Activated effector memory CD4-positive, alpha-beta T cell treated with anti-CD3 and anti-CD28 coated beads, Interleukin-2, amount 50 U/mL, for 16 hours (primary cell): ENCODE results near the gene CCNA1.

Experiments used
- DNase-seq: peaks from one replicate; pipeline ENCODE4 v3.0.0-alpha.2; 2020

Gene CCNA1

DNA sequence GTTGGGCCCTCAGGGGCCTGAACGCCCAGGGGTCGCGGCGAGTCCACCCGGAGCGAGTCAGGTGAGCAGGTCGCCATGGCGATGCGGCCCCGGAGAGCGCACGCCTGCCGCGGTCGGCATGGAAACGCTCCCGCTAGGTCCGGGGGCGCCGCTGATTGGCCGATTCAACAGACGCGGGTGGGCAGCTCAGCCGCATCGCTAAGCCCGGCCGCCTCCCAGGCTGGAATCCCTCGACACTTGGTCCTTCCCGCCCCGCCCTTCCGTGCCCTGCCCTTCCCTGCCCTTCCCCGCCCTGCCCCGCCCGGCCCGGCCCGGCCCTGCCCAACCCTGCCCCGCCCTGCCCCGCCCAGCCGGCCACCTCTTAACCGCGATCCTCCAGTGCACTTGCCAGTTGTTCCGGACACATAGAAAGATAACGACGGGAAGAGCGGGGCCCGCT lies at the start of gene CCNA1:
Gene CCNA1, plus strand, starts transcription at position 390 of the 439 bp plus-strand sequence. CDS start 562 bp downstream, outside the sequence.
- no peak for DNase-seq

DNA sequence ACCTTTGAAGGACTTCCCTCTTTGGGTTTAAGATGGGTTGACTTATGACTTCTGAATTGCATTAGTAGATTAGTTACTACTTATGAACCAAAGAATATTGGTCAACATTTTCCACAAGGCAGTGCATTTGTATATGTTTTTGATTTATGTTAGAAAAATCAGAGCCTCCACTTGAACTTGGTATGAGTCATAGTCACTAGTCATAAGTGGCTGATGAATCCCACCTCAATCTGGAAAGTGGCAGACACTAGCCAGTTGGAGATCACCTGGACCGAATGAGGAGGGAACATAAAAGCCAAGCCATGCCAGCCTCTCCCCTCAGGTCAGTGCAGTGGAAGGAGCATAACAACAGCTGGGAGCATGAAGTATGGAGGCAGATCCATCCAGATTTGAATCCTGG lies 46.8 kb upstream of the CCNA1 start:
- DNase-seq = no peak

DNA sequence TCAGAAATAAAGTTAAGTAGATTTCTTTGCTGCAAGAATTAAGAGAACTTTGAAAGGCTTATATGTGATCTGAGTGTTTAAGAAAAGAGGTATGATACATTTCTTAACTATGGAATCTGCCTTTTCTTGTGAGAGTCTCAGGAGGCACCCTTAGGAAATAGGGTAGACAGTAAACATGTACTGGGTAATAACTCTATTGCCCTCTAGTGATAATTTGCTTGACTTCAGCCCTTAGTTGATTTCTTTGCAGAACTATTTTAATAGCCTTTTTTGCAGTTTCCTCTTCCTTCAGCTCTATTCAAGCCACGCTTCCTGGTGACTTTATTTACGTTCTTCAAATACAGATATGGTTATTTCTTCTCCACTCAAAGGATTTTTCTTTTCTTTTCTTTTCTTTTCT lies 37.0 kb upstream of the CCNA1 start:
- no peak for DNase-seq

DNA sequence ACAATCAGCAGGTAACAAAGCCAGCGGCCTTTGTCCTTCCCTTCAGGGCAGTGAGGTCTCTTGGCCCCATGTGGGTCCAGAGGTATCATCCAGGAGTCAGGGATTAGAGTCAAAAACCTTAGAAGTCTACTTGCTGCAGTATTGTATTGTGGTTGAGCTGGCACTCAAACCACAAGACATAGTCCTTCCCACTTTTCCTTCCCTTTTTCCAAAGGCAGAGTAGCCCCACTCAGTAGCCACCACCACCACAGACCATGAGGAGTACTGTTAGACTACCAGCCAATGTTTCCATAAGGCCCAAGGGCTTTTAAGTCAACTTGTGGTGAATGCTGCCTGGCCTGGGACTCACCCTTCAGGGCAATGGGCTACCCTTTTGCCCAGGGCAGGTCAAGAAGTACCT lies 27.1 kb upstream of the CCNA1 start:
- DNase-seq = no peak

DNA sequence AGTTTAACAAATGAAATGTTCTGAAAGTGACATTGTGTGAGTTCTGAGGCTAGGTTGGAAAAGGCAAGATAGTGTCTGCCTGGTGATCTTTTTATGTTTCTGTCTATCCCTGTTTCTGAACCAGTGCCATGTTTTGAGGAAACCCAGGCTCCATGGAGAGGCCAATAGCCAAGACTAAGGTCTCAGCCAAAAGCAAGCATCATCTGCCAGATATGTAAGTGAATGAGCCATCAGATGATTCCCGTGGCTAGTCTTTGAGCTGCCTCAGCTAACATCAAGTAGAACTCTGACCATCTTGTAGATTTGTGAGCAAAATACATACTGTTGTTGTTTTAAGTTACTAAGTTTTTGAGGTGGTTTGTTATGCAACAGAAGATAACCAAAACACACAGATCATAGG lies 19.6 kb upstream of the CCNA1 start:
- no peak for DNase-seq

DNA sequence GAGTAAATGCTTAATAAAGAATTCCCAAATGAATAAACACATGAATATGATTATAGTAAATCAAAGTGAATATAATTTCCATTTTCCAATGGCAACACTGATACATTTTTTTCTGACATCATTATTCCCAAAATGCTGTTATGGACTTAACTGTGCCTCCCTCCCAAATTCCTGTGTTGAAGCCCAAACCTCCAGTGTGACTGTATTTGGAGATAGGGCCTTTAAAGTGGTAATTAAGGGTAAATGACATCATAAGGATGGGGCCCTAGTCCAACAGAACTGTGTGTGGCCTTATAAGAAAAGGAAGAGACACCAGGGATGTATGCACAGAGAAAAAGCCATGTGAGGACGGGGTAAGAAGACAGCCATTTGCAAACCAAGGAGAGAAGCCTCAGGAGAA lies 19.1 kb upstream of the CCNA1 start:
- DNase-seq = no peak

DNA sequence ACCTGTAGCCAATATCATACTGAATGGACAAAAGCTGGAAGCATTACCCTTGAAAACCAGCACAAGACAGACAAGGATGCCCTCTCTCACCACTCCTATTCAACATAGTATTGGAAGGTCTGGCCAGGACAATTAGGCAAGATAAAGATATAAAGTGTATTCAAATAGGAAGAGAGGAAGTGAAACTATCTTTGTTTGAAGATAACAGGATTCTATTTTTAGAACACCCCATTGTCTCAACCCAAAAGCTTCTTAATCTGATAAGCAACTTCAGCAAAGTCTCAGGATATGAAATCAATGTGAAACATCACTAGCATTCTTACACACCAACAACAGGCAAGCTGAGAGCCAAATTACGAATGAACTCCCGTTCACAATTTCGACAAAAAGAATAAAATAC lies 17.8 kb upstream of the CCNA1 start:
- no peak for DNase-seq

DNA sequence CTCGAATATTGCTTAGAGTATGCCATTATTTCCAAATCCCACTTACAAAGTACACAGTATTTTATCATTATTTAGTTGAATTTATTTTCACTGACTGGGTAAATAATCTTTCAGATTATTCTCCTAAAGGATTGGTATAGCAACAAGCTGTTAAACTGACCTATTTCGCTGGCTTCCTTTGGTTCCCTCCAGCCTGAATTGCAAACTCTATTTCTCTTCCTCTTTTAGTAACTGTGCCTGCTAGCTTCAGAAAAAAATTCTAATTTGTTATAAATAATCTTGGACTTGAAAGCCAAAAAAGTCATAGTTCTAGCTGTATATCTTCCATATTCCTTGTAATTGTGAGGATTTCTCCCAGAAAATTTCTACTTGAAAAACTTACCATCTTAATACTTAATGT lies 15.0 kb upstream of the CCNA1 start:
- no peak for DNase-seq

DNA sequence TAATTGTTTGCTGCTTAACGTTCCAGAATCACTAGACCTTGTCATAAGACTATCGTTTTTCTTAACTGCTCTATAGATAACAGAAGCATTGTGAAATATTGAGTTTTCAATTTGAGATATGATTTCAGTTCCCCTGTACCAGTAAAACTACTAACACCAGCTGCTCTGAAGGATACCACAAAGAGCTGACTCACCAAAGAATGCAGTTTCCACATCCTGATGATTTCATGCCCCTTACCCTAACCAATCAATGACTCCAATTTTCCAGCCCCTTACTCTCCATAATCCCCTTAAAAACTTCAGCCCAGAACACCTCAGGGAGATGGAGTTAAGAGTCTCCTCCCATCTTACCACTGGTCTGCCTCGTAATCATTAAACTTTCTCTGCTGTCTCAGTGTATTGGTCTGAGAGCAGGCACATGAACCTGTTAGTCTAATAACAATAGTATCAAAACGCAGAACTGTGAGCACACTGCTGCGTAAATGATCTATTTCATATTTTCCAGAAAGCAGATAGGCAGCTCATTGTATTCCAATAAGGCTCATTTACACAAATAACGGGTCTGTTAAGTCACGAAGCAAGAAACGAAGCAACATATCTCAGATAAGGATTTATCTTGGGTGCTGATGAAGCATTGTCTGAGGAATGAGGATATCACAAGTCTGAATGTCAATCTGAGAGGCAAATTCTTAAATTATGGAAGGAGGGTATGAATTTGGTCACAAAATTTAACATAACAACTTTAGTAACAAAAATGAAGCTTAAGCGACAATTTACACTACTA lies 14.1 kb upstream of the CCNA1 start:
- no peak for DNase-seq

DNA sequence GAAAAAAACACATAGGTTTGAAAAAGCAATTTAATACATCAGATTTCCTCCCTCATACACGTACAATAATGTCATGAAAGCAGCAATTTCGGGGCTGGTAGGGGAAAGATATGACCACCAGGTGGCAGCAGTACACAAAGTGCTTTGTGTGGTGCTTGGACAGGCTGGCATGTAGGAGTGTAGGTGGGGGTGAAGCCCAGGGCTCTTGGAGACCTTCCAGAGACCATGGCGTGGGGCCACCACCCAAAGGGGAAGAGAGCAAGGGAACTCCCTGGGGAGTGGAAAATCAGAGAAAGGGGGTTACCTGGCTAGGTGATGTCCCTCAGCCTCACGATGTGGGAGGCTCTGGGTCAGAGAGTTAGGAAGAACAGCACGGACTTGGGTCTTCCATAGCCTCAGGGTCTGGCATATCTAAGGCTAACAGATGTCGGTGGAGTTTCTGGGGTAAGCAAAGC lies 11.8 kb upstream of the CCNA1 start:
- peak; percentile 80 for DNase-seq

DNA sequence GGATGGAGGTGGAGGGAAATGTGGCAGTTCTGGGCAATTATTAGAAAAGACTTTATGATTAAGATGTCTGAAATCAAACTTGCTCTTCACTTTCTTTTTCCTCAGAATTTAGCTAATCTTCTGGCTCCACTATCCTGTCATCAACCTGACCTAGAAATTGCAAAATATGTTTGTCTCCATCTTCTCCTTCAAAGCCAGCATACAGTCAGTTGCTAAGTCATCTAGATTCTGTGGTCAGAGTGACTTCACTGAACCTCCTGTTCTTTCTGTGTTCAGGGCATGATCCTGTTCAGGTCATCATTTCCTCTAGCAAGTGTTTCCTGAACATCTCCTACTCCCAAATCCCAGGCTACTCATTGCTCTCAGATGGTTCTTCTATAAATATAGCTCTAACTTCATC lies 10.8 kb upstream of the CCNA1 start:
- no peak for DNase-seq

DNA sequence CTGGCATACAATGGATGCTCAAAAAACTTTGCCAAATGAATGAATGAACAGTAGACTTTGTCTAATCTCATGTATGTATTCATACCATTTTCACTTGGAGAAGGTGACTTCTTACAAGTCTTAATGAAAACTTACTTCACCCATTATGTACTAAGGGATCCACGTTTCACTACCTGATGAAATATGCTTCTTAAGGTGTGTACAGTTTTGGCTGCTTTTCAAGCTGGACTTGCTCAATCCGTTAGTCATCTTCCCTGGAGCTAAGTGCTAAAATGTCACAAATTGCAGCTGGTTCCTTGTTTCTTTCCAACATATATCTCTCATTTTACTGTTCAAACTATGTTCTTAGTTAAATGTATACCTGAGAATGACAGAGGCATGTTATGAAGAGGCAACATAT lies 4.2 kb upstream of the CCNA1 start:
- DNase-seq = no peak

DNA sequence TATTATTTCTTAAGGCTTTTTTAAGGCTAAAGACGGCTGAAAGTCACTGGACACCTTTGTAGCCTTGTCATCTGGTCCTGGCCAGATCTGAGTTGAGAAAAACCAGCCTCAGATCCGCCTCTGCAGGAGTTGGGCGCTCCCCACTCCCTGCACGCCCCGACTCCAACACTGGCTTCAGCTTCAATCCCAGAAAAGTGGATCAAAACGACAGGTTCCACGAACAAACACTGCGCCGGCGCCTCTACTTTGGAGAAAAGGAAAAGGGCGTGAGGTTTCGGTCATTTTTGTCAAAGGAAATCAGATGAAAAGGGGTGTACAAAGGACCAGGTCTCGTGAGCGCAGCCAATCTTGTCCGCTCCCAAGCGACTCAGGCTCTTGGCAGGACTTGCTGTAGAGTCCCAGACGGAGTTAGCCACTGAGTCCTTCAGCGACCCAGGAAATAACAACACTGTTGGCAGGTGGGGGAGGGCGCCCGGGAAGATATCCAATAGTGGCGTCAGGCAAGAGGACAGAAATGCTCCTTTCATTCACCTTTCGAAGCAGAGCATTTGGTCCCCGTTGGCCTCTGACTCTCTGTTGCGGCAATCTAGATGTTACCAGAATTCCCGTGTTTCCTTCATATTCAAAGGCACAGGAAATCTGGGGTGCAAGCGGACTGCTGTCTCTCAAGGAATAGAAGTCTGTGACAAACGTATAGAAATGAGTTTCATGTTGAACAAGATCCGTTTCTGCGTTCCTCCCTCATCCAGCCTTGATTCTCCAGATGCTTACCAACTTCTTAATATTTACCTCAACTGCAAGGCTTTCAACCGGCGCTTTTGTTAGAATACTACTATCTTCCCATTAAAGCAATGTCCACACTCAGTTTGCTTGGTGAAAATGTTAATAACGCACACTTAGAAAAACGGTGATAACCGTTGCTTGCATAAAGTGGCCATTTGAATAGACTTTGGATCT lies 1.8 kb upstream of the CCNA1 start:
- DNase-seq = no peak

DNA sequence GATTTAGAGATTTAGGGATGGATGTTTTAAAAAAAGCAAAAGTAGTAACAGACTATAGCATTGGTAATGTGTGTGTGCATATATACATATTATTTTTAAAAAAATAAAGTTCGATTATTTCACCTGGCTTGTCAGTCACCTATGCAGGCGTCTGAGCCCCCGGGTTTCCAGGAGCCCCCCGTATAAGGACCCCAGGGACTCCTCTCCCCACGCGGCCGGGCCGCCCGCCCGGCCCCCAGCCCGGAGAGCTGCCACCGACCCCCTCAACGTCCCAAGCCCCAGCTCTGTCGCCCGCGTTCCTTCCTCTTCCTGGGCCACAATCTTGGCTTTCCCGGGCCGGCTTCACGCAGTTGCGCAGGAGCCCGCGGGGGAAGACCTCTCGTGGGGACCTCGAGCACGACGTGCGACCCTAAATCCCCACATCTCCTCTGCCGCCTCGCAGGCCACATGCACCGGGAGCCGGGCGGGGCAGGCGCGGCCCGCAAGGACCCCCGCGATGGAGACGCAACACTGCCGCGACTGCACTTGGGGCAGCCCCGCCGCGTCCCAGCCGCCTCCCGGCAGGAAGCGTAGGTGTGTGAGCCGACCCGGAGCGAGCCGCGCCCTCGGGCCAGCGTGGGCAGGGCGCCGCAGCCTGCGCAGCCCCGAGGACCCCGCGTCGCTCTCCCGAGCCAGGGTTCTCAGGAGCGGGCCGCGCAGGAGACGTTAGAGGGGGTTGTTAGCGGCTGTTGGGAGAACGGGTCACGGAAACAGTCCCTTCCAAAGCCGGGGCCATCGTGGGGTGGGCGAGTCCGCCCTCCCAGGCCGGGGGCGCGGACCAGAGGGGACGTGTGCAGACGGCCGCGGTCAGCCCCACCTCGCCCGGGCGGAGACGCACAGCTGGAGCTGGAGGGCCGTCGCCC lies 840 bp upstream of the CCNA1 start:
- no peak for DNase-seq

DNA sequence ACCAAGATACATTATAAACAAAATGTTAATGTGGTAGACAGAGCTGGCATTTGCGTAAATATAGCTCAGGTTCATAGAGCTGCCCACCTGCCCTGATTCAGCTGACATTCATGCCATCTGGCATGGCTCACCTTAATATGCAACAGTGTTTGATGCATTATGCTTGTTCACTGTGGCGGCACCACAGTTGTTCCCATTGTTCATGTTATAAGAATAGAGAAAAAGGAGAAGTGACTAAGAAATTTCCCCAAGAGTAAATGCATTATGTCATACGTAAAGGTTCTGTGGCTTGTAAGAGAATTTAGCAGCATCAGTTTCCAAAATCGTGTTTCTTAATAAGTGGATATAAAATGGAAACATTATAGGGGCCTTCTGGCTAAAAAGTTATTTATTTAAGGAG lies 4.5 kb downstream of the CCNA1 start:
- no peak for DNase-seq

DNA sequence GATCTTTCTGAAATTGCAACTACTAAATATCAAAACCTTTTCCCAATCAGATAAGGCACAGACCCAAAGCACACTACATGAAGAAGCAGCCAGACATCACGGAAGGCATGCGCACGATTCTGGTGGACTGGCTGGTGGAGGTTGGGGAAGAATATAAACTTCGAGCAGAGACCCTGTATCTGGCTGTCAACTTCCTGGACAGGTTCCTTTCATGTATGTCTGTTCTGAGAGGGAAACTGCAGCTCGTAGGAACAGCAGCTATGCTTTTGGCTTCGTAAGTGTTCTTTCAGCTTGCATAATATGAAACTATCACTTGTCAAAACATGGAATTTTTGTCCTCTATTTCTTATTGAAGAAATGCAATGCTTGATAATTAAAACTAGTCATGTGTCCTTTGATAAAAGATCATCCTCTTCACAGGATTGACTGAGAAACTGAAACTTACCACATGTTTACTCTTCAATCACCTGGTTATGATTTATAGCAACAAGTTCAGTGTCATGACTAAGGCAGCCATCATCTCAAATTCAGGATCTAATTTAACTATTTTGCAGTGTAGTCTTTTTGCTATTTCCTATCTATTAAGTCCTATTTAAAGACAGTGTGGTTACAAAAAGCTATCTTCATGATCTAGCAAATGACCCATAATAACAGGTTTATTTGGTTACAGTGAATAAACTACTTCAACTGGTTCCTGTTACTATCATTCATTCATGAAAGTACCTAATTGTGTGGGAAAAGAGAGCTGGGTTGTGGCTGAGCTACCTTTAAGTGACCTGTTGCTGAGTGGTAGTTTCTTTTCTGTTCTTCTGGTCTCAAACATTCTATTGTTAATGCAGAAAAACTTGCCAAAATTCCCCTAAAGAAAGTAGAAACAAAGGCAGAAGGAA lies 6.5 kb downstream of the CCNA1 start:
- DNase-seq = no peak

DNA sequence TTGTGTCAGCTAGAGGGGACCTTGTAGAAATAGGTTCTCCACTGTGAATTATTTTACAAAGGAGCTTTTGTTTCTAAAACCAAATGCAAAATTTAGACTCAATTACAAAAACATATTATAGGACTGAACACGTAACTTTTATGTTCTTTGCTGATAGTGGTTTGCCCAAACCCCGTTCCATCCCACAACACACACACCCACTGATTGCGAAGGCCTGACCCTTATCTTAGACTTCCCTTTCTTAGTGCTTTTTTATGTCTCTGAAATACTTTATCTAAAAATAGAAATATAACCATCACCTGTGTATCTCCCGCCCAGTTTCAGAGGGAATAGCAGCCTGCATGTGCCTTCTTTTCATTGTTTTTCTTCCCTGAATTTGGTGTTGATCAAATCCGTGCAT lies 13.0 kb downstream of the CCNA1 start:
- DNase-seq = no peak

DNA sequence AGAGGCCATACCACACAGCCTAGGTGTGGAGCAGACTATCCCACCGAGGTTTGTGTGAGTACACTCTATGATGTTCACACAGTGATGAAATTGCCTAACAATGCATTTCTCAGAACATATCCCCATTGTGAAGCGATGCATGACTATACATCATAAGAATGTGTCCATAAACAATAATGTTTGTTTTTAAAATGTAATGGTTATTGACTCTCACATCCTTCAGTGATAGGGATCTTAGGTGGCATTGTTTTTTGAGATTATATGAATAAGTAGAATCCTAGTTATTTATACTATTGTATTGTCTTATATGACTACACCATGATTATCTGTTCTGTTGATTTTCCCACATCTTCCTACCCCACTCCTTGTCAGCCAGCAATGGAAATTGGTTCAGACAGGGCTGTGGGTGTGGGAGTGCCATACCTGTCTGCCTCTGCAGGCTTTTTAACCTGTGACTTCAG lies 13.6 kb downstream of the CCNA1 start:
- no peak for DNase-seq

DNA sequence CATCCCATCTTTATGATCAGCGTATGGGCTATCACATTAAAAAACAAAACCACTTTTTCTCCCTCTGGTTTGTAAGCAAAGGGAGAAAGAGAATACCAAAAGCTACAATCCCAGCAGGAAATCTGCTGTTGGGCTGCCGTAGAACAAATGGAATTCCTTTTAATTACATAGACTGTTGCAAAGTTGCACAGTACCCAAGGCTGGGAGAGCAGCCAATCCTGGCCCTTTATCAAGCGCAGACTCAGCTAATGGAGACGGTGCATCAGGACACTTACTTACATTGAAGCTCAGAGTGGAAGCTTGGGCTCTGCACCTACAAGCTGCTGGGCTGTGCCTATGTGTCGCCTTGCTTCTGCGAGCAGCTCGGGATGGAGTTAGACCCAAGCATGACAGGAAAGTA lies 15.2 kb downstream of the CCNA1 start:
- no peak for DNase-seq

DNA sequence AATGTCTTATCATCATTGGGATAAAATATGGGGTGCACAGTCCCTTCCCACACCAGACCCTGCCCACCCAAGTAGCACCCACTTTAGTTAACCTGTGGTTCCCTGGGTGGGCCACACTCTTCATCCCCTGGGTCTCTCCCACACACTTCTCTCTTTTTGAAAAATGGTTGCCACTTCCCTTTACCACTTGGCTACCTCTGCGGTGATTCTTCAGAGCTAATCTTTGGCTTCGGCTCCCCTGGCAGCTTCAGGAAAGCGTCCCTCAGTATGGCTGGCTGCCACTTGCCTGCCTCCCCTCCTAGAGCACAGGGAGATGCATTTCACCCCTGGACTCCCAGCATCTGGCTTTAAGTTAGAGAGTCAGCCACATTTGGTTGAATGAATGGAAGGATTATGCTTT lies 18.2 kb downstream of the CCNA1 start:
- DNase-seq = no peak

DNA sequence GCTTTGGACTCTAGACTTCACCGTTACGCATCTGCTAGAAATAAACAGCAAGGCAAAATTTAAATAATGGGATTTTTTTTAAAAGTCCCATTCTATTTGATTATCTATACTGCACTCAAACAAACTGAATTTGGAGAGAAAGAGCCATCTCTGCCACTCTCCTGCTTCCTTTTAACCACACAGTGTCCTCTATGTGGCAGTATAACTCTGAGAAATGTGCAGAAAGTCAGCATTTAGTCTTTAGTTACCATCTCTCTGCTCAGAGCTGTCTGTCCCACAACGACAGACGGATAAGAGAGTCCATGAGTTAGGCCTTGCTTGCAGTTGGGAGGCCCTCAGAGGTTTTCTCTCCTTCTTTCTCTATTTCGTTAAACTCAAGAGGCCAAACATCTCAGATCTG lies 21.2 kb downstream of the CCNA1 start:
- DNase-seq = no peak

DNA sequence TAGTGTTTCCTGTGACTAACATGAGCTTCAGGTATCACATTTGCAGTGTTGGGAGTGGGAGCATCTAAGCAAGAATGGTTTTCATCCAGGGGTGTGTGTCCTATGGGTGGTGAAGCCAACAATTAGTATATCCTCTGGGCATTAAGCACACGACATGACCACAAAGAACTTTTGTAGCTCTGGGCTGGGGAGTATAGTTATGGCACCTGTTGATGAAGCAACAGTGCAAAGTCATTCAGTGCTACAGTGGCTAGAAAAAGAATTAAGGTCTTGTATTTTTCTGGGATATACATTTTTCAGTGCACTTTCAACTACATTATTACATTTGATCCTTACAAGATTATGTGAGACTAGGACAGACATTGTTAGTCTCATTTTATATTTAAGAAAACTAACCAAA lies 21.8 kb downstream of the CCNA1 start:
- no peak for DNase-seq
